Kasumi-1 (cell line): Measurements from ENCODE around the gene ARID5B.

ENCODE experiments used
- DNase-seq, 2 experiments: peaks; one replicate each; lab custom pipeline; 2025; lab: John Stamatoyannopoulos, UW

ARID5B gene

GRCh38 chr10:61937631-61938351 lies 36.3 kb downstream of the ARID5B start:
- DNase-seq, result no peak

GRCh38 chr10:61939902-61940301 lies 38.4 kb downstream of the ARID5B start:
- DNase-seq, result no peak

GRCh38 chr10:61941202-61941681 lies 39.7 kb downstream of the ARID5B start:
- peak in 1 of 2 experiments; percentile 28 for DNase-seq

DNA sequence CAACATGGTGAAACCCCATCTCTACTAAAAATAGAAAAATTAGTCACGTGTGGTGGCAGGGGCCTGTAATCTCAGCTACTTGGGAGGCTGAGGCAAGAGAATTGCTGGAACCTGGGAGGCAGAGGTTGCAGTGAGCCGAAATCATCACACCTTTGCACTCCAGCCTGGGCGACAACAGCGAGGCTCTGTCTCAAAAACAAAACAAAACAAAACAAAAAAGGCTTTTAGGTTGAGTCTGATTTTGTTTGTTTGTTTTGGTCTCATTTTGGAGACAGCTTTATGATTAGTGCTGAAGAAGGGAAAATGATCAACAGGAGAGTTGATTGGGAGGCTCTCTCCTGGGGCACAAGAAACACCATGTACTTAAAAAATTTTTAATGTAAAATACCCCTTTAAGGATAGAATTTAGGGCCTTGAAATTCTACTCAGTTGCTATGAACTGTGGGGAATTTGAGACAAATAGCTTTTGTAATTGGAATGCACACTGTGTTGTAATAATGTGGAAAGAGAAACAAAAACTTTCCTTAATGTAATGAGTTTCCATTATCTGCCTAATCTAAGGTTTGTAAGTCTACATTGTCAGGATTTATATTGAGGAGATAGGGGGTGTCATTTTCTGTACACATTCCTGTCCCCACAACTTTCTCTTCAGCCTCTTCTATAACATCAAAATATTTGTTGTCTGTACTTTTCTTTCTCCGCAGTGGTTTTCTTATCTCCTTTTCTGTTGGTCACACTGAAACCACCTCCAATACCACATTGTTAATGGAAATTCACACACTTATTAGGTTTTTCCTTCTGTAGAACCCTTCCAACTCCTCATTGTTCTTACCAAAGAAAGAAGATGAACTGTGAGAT lies 41.3 kb downstream of the ARID5B start:
- no peak for DNase-seq

DNA sequence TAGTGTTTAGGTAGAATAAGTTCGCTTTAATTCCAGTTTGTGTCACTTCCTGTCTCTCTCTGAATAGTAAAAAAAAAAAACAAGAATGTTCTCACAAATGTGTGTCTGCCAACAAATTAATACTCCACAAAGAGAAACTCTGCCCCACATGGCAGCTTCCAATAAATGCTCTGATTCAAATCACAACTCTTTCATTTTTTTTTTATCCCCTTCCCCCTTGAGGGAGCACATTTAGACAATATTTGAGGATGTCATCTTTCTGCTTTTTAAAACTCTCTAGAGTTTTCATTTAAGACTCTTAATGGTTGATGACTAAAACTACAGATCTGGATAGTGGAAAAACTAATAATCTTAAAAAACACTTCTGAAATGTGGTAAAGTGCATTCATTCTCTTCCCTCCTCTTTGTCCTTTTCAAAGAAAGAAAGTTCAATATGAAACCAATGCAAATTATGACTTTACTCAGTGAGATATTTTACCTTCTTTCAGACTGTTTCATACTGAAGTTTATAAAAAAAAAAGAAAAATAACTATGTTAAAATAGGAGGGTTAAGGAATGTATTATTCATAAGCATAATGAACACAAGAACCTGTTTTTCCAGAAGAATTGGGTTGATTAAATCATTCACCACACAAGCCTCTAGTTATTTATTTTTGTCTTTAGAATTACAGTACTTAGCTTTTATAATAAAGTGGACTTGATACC lies 42.3 kb downstream of the ARID5B start:
- no peak for DNase-seq

GRCh38 chr10:61944410-61945147 lies 43.1 kb downstream of the ARID5B start:
- no peak for DNase-seq

DNA sequence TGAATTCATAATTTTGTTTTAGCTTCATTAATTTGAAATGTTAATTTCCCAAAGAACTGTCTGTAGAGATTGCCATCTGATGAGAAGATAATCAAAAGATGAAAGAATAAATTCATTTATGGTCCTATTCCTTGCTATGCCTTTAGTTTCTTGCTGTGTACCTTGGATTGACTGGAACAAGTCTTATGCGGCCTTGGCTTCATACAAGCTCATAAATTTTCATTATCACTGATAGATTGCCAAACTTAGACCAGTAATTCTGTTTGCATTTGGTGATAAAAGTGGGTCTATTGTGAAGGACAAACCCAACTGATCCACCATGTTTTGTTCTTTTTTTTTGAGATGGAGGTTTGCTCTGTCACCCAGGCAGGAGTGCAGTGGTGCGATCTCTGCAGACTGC lies 48.2 kb downstream of the ARID5B start:
- DNase-seq, result no peak

- DNase-seq, result no peak
These were observed 49.1 kb downstream of the ARID5B start for GRCh38 chr10:61950449-61951143.

GRCh38 chr10:61951144-61951483 lies 49.6 kb downstream of the ARID5B start:
- DNase-seq, result no peak

DNA sequence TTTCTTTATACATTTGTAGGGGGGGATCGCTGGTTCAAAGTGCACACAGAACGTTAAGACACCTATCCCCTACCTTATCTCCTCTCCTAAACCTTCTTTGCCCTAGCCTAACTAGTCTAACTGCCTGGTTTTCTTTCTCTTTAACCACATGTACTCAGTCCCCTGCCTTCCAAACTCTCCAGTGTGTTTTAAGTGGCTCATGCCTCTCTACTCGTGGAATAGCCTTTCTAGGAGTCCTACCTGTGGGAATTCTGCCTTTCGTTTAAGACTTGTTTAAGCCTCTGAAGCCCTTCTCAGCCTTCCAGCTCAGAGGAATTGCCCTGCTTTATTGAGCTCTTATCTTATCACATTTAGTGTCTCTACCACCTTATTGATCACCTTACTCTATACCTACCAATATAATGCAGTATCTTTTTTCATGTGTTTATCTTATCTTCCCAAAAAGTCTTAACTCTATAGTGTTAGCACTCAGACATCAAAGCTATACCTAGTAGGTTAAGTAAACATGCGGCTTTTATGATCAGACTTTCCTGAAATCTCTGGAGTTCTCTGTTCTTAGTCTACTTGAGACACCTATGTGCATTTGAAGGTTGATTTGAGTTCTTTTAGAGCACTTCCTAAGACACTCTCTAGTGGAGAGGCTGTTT lies 50.7 kb downstream of the ARID5B start:
- DNase-seq, result no peak

DNA sequence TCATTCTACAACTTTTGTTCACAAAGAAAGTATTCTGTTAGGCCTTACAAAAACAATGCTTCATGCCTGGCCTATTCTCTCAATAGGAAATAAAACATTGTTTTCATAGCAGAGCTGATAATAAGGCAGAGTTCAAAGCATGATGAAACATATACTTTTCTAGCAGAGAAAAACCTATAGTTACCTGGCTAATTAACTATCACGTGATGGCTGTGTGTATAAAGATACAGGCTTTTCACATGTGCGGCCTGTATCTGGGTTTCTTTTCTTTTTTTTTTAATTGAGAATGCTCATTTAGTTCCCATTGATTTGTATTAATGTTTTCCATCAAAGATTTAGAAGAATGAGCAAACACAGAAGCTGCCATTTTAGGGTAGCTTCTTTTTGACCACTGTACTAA lies 51.7 kb downstream of the ARID5B start:
- no peak for DNase-seq

- DNase-seq, result no peak
These were observed 56.3 kb downstream of the ARID5B start for GRCh38 chr10:61957806-61958205.

DNA sequence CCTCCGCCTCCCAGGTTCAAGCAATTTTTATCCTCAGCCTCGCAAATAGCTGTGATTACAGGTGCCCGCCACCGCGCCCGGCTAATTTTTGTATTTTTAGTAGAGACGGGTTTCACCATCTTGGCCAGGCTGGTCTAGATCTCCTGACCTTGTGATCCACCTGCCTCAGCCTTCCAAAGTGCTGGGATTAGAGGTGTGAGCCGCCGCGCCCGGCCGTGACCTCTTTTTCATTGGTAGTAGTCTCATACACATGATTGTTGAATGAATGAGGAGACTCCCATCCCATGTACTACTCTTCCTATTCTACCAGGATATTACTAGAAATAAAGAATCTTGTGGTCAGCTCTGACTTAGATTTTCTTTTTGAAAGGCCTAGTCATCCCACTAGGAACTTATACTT lies 56.8 kb downstream of the ARID5B start:
- no peak for DNase-seq

DNA sequence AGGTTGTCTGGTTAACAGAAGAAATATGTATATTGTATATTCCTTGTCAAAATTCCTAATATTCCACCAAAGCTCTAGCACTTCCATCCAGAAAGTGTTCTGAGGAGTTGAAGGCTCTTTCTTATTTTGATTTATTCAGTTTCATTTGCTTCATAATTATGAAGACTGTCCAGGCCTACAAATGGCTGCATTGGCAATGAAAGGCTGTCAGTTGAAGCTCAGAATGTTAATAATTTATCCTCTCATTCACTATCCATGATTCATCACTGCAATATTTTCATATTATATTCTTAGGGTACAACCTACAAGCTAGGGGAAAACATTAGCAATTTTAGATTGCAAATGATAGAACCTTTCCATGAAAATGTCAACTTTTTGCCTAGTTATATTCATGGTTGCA lies 57.3 kb downstream of the ARID5B start:
- no peak for DNase-seq

DNA sequence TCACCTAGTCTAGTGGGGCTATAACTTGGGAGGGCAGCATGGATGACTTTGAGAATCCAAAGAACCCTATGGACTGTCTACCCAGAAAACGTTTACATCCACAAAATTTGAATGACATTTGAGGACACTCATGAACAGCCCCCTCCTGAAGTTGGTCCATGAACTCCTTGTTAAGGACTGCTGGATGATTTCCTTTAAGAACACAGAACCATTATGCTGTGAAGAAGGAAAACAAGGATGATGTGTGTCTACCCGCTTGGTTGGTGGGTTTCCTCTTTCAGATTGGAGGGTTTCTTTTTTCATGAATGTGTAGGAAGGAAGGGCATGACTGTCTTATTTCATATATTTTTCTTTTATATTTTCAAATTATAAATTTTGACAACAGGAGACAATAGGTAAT lies 58.3 kb downstream of the ARID5B start:
- DNase-seq, result no peak

GRCh38 chr10:61960396-61961120 lies 59.1 kb downstream of the ARID5B start:
- no peak for DNase-seq

DNA sequence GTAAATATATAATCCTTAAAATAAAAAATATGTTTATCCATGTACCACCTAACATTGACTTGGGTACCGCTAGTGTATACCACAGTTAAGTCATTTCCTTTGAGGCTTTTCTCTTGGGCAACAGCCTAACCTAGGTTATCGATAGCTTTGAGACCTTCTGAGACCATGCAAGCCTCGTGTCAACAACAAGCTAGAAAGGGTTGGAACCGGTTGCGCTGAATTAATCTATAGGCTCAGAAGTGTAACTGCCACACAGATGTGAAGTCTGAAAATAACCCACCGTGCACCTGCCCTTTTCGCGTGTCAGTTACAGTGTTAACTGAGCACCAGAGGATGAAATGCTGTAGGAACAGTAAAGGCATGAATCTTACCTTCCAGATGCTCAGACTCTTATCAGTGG lies 59.8 kb downstream of the ARID5B start:
- no peak for DNase-seq

DNA sequence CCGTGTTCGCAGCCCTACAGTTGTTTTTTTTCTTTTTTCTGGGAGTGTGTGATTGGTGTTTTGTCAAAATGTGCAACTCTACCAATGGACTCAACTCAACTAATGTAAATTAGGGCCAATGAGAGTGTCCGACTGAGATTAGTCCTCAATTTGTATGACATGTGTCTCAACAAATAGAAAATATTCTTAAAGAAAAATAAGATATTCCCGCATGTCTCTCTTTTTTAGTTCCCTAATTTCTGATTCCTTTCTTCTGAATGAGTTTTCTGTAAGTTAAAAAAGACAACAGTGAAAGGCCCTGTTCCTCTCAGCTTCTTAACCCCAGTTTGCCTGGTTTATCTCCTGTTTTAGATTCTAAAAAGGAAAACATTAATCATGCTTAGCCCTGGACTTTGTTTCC lies 61.5 kb downstream of the ARID5B start:
- DNase-seq, result no peak

GRCh38 chr10:61963669-61964058 lies 62.2 kb downstream of the ARID5B start:
- no peak for DNase-seq

DNA sequence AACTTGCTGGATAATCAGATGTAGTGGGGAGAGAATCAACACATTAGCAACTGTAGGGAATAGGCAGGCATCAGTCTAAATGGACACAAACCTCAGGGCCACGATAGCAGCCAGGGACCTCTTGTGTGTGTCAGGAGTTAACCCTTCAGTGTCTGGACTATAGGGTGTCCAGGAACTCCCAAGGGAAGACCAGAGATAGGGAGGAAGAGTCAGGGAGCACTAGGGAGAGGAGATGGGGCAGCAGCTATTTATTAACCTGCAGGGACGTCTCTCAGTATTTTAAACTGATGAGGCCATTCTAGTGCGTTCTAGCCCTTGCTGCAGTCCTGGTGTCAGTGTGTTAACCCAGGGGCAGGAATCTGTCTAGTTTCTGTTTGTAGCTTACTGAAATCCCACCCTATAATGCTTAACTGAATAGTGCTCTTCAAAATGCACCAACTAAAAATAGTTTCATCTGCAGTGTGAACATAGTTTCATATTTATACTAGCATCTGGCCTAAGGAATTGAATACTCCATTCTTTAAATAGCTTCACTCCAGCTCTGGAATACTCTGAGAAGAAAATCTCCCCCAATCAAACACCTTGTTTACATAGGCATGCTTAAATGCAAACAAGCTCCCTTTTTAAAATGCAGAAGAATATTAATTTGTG lies 62.7 kb downstream of the ARID5B start:
- no peak for DNase-seq
